H1 (cell line): ENCODE measurements around the gene ATP6V0E2.

Source experiments
- EP300 ChIP-seq, 2 experiments: IDR thresholded peaks; 1 replicate in 1 of 2; 2 replicates in 1 of 2; pipeline ENCODE4 v1.6.1; 2011 to 2012; ENCODE audit warnings: low read depth in 2 of 2, low read length in 2 of 2, mild to moderate bottlenecking in 2 of 2, borderline replicate concordance in 1 of 2, inconsistent platforms in 1 of 2, moderate library complexity in 1 of 2
- EZH2 ChIP-seq: fragments of 200-600 bp; sonication (generic); IDR thresholded peaks from 2 replicates; pipeline ENCODE4 v1.7.1; 2012; ENCODE audit warnings: low read depth, mild to moderate bottlenecking, moderate library complexity, low read length, inconsistent platforms; ENCODE audit not compliant: severe bottlenecking
- HDAC2 ChIP-seq, 2 experiments: fragments of 300-600 bp in 1 of 2; sonication (generic) in 1 of 2; IDR thresholded peaks; 2 replicates each; pipeline ENCODE4 v1.6.1; 2011 to 2012; ENCODE audit warnings: low read depth in 2 of 2, low read length in 2 of 2, mild to moderate bottlenecking in 2 of 2, moderate library complexity in 2 of 2, borderline replicate concordance in 1 of 2, inconsistent platforms in 1 of 2
- JUN ChIP-seq: IDR thresholded peaks from 2 replicates; pipeline ENCODE4 v1.6.1; 2011; ENCODE audit warnings: low read depth, mild to moderate bottlenecking, improper control_type of control experiment, low read length
- JUND ChIP-seq: IDR thresholded peaks from 2 replicates; pipeline ENCODE4 v1.6.1; 2011; ENCODE audit warnings: mild to moderate bottlenecking, improper control_type of control experiment, low read length
- PHF8 ChIP-seq: fragments of 200-600 bp; sonication (generic); conservative IDR thresholded peaks from 2 replicates; pipeline ENCODE4 v1.7.1; 2012; ENCODE audit warnings: low read depth, mild to moderate bottlenecking, inconsistent platforms, low read length, moderate library complexity
- POLR2A ChIP-seq, 2 experiments: IDR thresholded peaks; 1 replicate in 1 of 2; 2 replicates in 1 of 2; pipeline ENCODE4 v1.6.1; 2011; ENCODE audit warnings: low read depth in 2 of 2, low read length in 2 of 2, mild to moderate bottlenecking in 2 of 2; ENCODE audit errors: control extremely low read depth in 1 of 2
- POLR2AphosphoS5 ChIP-seq: IDR thresholded peaks from 2 replicates; pipeline ENCODE4 v1.6.1; 2011; ENCODE audit warnings: low read depth, low read length
- RNF2 ChIP-seq: fragments of 200-900, 300-1000 bp; sonication (generic); IDR thresholded peaks from 2 replicates; pipeline ENCODE4 v1.7.1; 2016; ENCODE audit warnings: borderline replicate concordance, low read depth, mild to moderate bottlenecking, antibody characterized with exemption, low read length; ENCODE audit not compliant: poor library complexity, severe bottlenecking; ENCODE audit errors: missing control alignments
- TAF1 ChIP-seq: IDR thresholded peaks from 2 replicates; pipeline ENCODE4 v1.6.1; 2011; ENCODE audit warnings: mild to moderate bottlenecking, low read depth, low read length
- ZNF274 ChIP-seq: IDR thresholded peaks from 2 replicates; pipeline ENCODE4 v1.7.0; 2012; ENCODE audit warnings: low read length, borderline replicate concordance; ENCODE audit errors: extremely low read depth
- TF ChIP-seq, protein P1 (sequence below), 3 experiments: IDR thresholded peaks; 1 replicate in 2 of 3; 2 replicates in 1 of 3; pipeline versions ENCODE4 v1.5.1 to v1.6.1; 2011; ENCODE audit warnings: low read length in 3 of 3, mild to moderate bottlenecking in 3 of 3, inconsistent platforms in 2 of 3, low read depth in 1 of 3, moderate library complexity in 1 of 3; ENCODE audit not compliant: insufficient read depth in 1 of 3; ENCODE audit errors: control extremely low read depth in 1 of 3
- TF ChIP-seq, protein P2 (sequence below): IDR thresholded peaks from 2 replicates; pipeline ENCODE4 v1.6.1; 2012; ENCODE audit warnings: inconsistent platforms

DNA sequence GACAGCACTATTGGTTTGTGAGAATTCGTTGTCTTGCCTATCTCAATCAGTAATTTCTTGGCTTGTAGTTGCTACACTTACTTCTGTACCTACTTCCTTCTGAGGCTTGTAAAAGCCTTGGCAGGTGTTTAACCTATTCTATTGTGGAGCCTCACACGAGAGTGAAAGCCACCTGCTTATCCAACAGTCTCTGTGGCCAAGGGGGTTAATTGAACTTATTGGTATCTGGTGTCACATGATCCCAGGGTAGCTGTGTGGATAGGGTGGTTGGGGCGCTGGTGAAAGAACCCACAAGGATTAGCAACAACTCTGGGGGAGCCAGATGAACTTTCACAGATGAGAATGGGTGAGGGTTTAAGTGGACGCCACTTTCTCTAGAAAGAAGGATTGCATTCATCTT lies 13.9 kb upstream of the ATP6V0E2 start:
- TF ChIP-seq, protein P1, sequence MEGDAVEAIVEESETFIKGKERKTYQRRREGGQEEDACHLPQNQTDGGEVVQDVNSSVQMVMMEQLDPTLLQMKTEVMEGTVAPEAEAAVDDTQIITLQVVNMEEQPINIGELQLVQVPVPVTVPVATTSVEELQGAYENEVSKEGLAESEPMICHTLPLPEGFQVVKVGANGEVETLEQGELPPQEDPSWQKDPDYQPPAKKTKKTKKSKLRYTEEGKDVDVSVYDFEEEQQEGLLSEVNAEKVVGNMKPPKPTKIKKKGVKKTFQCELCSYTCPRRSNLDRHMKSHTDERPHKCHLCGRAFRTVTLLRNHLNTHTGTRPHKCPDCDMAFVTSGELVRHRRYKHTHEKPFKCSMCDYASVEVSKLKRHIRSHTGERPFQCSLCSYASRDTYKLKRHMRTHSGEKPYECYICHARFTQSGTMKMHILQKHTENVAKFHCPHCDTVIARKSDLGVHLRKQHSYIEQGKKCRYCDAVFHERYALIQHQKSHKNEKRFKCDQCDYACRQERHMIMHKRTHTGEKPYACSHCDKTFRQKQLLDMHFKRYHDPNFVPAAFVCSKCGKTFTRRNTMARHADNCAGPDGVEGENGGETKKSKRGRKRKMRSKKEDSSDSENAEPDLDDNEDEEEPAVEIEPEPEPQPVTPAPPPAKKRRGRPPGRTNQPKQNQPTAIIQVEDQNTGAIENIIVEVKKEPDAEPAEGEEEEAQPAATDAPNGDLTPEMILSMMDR (IDR thresholded peaks at IDR 0.05; ENCODE audit: control extremely low read depth in 1 of 3, insufficient read depth in 1 of 3, low read depth in 1 of 3, low read length in 3 of 3): no peak
- TF ChIP-seq POLR2A (IDR thresholded peaks at IDR 0.05; ENCODE audit: control extremely low read depth in 1 of 2, low read depth in 2 of 2, low read length in 2 of 2) (no peak), POLR2AphosphoS5 (no peak), EZH2 (no peak), ZNF274 (no peak), HDAC2 (IDR thresholded peaks at IDR 0.05; ENCODE audit: borderline replicate concordance in 1 of 2, low read depth in 2 of 2, low read length in 2 of 2) (no peak), TAF1 (no peak), EP300 (IDR thresholded peaks at IDR 0.05; ENCODE audit: borderline replicate concordance in 1 of 2, low read depth in 2 of 2, low read length in 2 of 2) (no peak), JUND (no peak), JUN (no peak), PHF8 (no peak), RNF2 (no peak)
- TF ChIP-seq, protein P2, sequence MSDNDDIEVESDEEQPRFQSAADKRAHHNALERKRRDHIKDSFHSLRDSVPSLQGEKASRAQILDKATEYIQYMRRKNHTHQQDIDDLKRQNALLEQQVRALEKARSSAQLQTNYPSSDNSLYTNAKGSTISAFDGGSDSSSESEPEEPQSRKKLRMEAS: no peak
